Activated CD4-positive, alpha-beta memory T cell treated with anti-CD3 and anti-CD28 coated beads, Interleukin-2, amount 10 ng/mL, durations not matched to agents 7 days and 5 days (primary cell): ENCODE measurements around the gene RAB3B. TPM values are rescaled to one million over a fixed set of nuclear protein-coding genes. Genes with fewer than 3 reads are reported as not detected.
"Not testable (repeated sequence)": the region's sequence is repeated elsewhere in the genome, so short reads cannot be mapped to it uniquely, and the experiment has no call there.

ENCODE experiments used
- CTCF ChIA-PET: fragments of 350-600 bp; sonication (Branson Sonifier 250); formaldehyde crosslinking; loops from one replicate; lab custom pipeline; 2021; ENCODE audit warnings: antibody characterized with exemption, inconsistent platforms; lab: Charles Lee
- POLR2A ChIA-PET: fragments of 350-600 bp; sonication (Branson Sonifier 250); formaldehyde crosslinking; loops from one replicate; lab custom pipeline; 2021; ENCODE audit warnings: antibody characterized with exemption; lab: Charles Lee
- DNase-seq: peaks from one replicate; pipeline ENCODE4 v3.0.0-alpha.2; 2020
- H3K27ac Mint-ChIP-seq: one replicate; pipeline ENCODE4 v1.8.0; 2021; ENCODE audit warnings: mild to moderate bottlenecking, mixed read lengths
- H3K27me3 Mint-ChIP-seq: one replicate; pipeline ENCODE4 v1.8.0; 2021; ENCODE audit warnings: mixed read lengths
- H3K36me3 Mint-ChIP-seq: one replicate; pipeline ENCODE4 v1.8.0; 2021; ENCODE audit warnings: low read depth, mixed read lengths
- H3K4me1 Mint-ChIP-seq: one replicate; pipeline ENCODE4 v1.8.0; 2021; ENCODE audit warnings: mixed read lengths
- H3K4me3 Mint-ChIP-seq: one replicate; pipeline ENCODE4 v1.8.0; 2021; ENCODE audit warnings: mild to moderate bottlenecking, mixed read lengths
- H3K9me3 Mint-ChIP-seq: one replicate; pipeline ENCODE4 v1.8.0; 2021; ENCODE audit warnings: mixed read lengths
- total RNA-seq, 2 experiments: library from RNA; stranded (reverse); gene quantifications; one replicate each; pipeline ENCODE4 v1.2.3, GENCODE V29; 2021

Gene RAB3B
- under 1 TPM; 0.03 to 0.08 TPM for total RNA-seq

GRCh38 chr1:51990478-51990965 is at the start of gene RAB3B:
TSS of gene RAB3B (minus strand) at chr1:51990700. CDS start at chr1:51977117, 13,583 bp downstream.
- peaks cover 9% of the 10 kb centered on the region for H3K4me1 Mint-ChIP-seq
- H3K27me3 Mint-ChIP-seq: peaks cover 46% of the 10 kb centered on the region
- ChIA-PET CTCF (no interaction called here), POLR2A (interaction anchor here (1.0 to 1.7 kb wide), 2 partner anchors 8 to 40 kb away, joined by 3 to 5 read pairs; no protein-coding TSS in a partner anchor)
- peak within 1 kb of the TSS; percentile 69 for H3K4me3 Mint-ChIP-seq
- no peaks in the 10 kb centered on the region for H3K9me3 Mint-ChIP-seq
- no peak within 1 kb of the TSS for H3K27ac Mint-ChIP-seq
- peak; percentile 70 for DNase-seq
- no peaks in the 10 kb centered on the region for H3K36me3 Mint-ChIP-seq

GRCh38 chr1:52037909-52038308 is 47.4 kb upstream of the RAB3B start:
- CTCF ChIA-PET: no interaction called here
- POLR2A ChIA-PET: no interaction called here
- H3K36me3 Mint-ChIP-seq: peaks cover 40% of the 10 kb centered on the region
- H3K9me3 Mint-ChIP-seq: no peaks in the 10 kb centered on the region
- no peak for DNase-seq
- peaks cover 6% of the 10 kb centered on the region for H3K4me1 Mint-ChIP-seq
- H3K27me3 Mint-ChIP-seq: no peaks in the 10 kb centered on the region
- H3K4me3 Mint-ChIP-seq: no peak overlapping the region
- no peak overlapping the region for H3K27ac Mint-ChIP-seq

- Mint-ChIP-seq H3K4me3 (no peak overlapping the region), H3K27me3 (no peaks in the 10 kb centered on the region), H3K4me1 (peaks cover 9% of the 10 kb centered on the region), H3K36me3 (peaks cover 45% of the 10 kb centered on the region), H3K9me3 (no peaks in the 10 kb centered on the region), H3K27ac (no peak overlapping the region)
- POLR2A ChIA-PET: no interaction called here
- CTCF ChIA-PET: no interaction called here
- DNase-seq: no peak
Measured at GRCh38 chr1:52037402-52037814, 46.9 kb upstream of the RAB3B start.

- H3K27ac Mint-ChIP-seq: peak overlapping the region; percentile 90
- POLR2A ChIA-PET: interaction anchor here (1.0 to 3.7 kb wide), 11 partner anchors 9 to 1912 kb away, joined by 3 to 64 read pairs (median 6); partner anchors contain the start of genes BTF3L4, CC2D1B, IFT25 and NRDC
- H3K4me1 Mint-ChIP-seq: peaks cover 34% of the 10 kb centered on the region
- H3K4me3 Mint-ChIP-seq: peak overlapping the region; percentile 89
- H3K27me3 Mint-ChIP-seq: no peaks in the 10 kb centered on the region
- CTCF ChIA-PET: interaction anchor here (0.9 to 1.5 kb wide), 3 partner anchors 15 to 27 kb away, joined by 3 to 5 read pairs (median 4); partner anchors contain the start of gene BTF3L4
- no peak for DNase-seq
- peaks cover 57% of the 10 kb centered on the region for H3K36me3 Mint-ChIP-seq
- no peaks in the 10 kb centered on the region for H3K9me3 Mint-ChIP-seq
Measured at GRCh38 chr1:52034050-52034384, 43.5 kb upstream of the RAB3B start.

- DNase-seq: peak; percentile 91
- CTCF ChIA-PET: interaction anchor here (0.9 to 1.5 kb wide), 4 partner anchors 15 to 263 kb away, joined by 3 to 5 read pairs (median 4); partner anchors contain the start of gene BTF3L4
- Mint-ChIP-seq H3K36me3 (peaks cover 52% of the 10 kb centered on the region), H3K4me3 (peak within 1 kb of the TSS; percentile 89), H3K27me3 (no peaks in the 10 kb centered on the region), H3K9me3 (no peaks in the 10 kb centered on the region), H3K27ac (peak within 1 kb of the TSS; percentile 90), H3K4me1 (peaks cover 34% of the 10 kb centered on the region)
- POLR2A ChIA-PET: interaction anchor here (0.9 to 3.7 kb wide), 12 partner anchors 9 to 1912 kb away, joined by 3 to 64 read pairs (median 5); partner anchors contain the start of genes BTF3L4, CC2D1B, IFT25 and NRDC
Measured at GRCh38 chr1:52033190-52034049, 42.9 kb upstream of the RAB3B start, which contains the start of gene KTI12. TSS of gene KTI12 (minus strand) at chr1:52033810. CDS start at chr1:52033761, 49 bp downstream.

- H3K4me1 Mint-ChIP-seq: peaks cover 34% of the 10 kb centered on the region
- ChIA-PET CTCF (interaction anchor here (1.1 to 1.5 kb wide), 3 partner anchors 16 to 264 kb away, joined by 4 to 5 read pairs (median 4); no protein-coding TSS in a partner anchor), POLR2A (interaction anchor here (0.9 to 3.7 kb wide), 10 partner anchors 10 to 1913 kb away, joined by 3 to 64 read pairs (median 6); partner anchors contain the start of genes BTF3L4, CC2D1B, IFT25 and NRDC)
- peak overlapping the region; percentile 90 for H3K27ac Mint-ChIP-seq
- H3K9me3 Mint-ChIP-seq: no peaks in the 10 kb centered on the region
- DNase-seq: peak; percentile 30
- H3K4me3 Mint-ChIP-seq: peak overlapping the region; percentile 89
- H3K36me3 Mint-ChIP-seq: peaks cover 48% of the 10 kb centered on the region
- H3K27me3 Mint-ChIP-seq: no peaks in the 10 kb centered on the region
Measured at GRCh38 chr1:52032785-52033131, 42.3 kb upstream of the RAB3B start.

- DNase-seq: no peak
Measured at GRCh38 chr1:52032124-52032784, 41.8 kb upstream of the RAB3B start.

GRCh38 chr1:52028839-52029238 is 38.3 kb upstream of the RAB3B start:
- peaks cover 30% of the 10 kb centered on the region for H3K4me1 Mint-ChIP-seq
- H3K4me3 Mint-ChIP-seq, POLR2A ChIA-PET, H3K9me3 Mint-ChIP-seq, CTCF ChIA-PET, H3K27ac Mint-ChIP-seq, H3K27me3 Mint-ChIP-seq, DNase-seq: not testable (repeated sequence)
- peaks cover 55% of the 10 kb centered on the region for H3K36me3 Mint-ChIP-seq

More at GRCh38 chr1:52032124-52032784, 41.8 kb upstream of the RAB3B start:
- Mint-ChIP-seq H3K36me3 (peaks cover 50% of the 10 kb centered on the region), H3K27me3 (no peaks in the 10 kb centered on the region), H3K4me3 (peak overlapping the region; percentile 89), H3K27ac (peak overlapping the region; percentile 90), H3K4me1 (peaks cover 34% of the 10 kb centered on the region), H3K9me3 (no peaks in the 10 kb centered on the region)
- ChIA-PET CTCF (interaction anchor here (1.1 kb wide), 1 partner anchor 265 kb away, joined by 4 read pairs; no protein-coding TSS in a partner anchor), POLR2A (interaction anchor here (2.0 to 3.7 kb wide), 3 partner anchors 23 to 372 kb away, joined by 8 to 64 read pairs (median 10); partner anchors contain the start of genes BTF3L4, CC2D1B, ORC1 and PRPF38A)

GRCh38 chr1:52028328-52028727 is 37.8 kb upstream of the RAB3B start:
- H3K27me3 Mint-ChIP-seq: no peaks in the 10 kb centered on the region
- peaks cover 55% of the 10 kb centered on the region for H3K36me3 Mint-ChIP-seq
- H3K4me3 Mint-ChIP-seq: no peak overlapping the region
- no peaks in the 10 kb centered on the region for H3K9me3 Mint-ChIP-seq
- DNase-seq: no peak
- CTCF ChIA-PET: no interaction called here
- H3K4me1 Mint-ChIP-seq: peaks cover 28% of the 10 kb centered on the region
- POLR2A ChIA-PET: no interaction called here
- no peak overlapping the region for H3K27ac Mint-ChIP-seq

GRCh38 chr1:52026278-52026677 is 35.8 kb upstream of the RAB3B start:
- no peak overlapping the region for H3K4me3 Mint-ChIP-seq

GRCh38 chr1:52022133-52022532 is 31.6 kb upstream of the RAB3B start:
- Mint-ChIP-seq H3K27ac (no peak overlapping the region), H3K4me3 (no peak overlapping the region), H3K4me1 (no peaks in the 10 kb centered on the region), H3K36me3 (peaks cover 43% of the 10 kb centered on the region), H3K27me3 (no peaks in the 10 kb centered on the region), H3K9me3 (no peaks in the 10 kb centered on the region)
- ChIA-PET CTCF (no interaction called here), POLR2A (interaction anchor here (1.0 to 1.4 kb wide), 2 partner anchors 12 to 28 kb away, joined by 3 to 7 read pairs; partner anchors contain the start of gene KTI12)
- no peak for DNase-seq

More at GRCh38 chr1:52026278-52026677, 35.8 kb upstream of the RAB3B start:
- H3K27ac Mint-ChIP-seq: no peak overlapping the region
- no peak for DNase-seq
- H3K27me3 Mint-ChIP-seq: no peaks in the 10 kb centered on the region
- peaks cover 14% of the 10 kb centered on the region for H3K4me1 Mint-ChIP-seq
- POLR2A ChIA-PET: interaction anchor here (1.1 kb wide), 1 partner anchor 29 kb away, joined by 3 read pairs; no protein-coding TSS in a partner anchor
- peaks cover 45% of the 10 kb centered on the region for H3K36me3 Mint-ChIP-seq
- CTCF ChIA-PET: no interaction called here
- no peaks in the 10 kb centered on the region for H3K9me3 Mint-ChIP-seq

GRCh38 chr1:52008071-52008809 is 17.7 kb upstream of the RAB3B start:
- no peaks in the 10 kb centered on the region for H3K4me1 Mint-ChIP-seq
- no peak overlapping the region for H3K27ac Mint-ChIP-seq
- no peak overlapping the region for H3K4me3 Mint-ChIP-seq
- DNase-seq: no peak
- ChIA-PET CTCF (interaction anchor here (1.0 to 1.1 kb wide), 2 partner anchors 85 to 112 kb away, joined by 3 read pairs; no protein-coding TSS in a partner anchor), POLR2A (no interaction called here)
- no peaks in the 10 kb centered on the region for H3K9me3 Mint-ChIP-seq
- no peaks in the 10 kb centered on the region for H3K36me3 Mint-ChIP-seq
- peaks cover 25% of the 10 kb centered on the region for H3K27me3 Mint-ChIP-seq
